OCI-LY7 (cell line): ENCODE measurements around the gene HMG20B. TPM values are rescaled to one million over a fixed set of nuclear protein-coding genes. Genes with fewer than 3 reads are reported as not detected.

ENCODE experiments used
- BruUV-seq: library from RNA; stranded (reverse); fragments of 400-500 nt; replicated peaks from 2 replicates; lab custom pipeline; 2021; lab: Mats Ljungman, UMichigan
- CTCF ChIA-PET: fragments of 300-600 bp; sonication (Branson Sonifier 250); formaldehyde crosslinking; loops from one replicate; lab custom pipeline; 2022; ENCODE audit warnings: antibody characterized with exemption; ENCODE audit not compliant: unreplicated experiment; lab: Charles Lee
- POLR2A ChIA-PET: fragments of 300-600 bp; sonication (Branson Sonifier 250); formaldehyde crosslinking; loops from one replicate; lab custom pipeline; 2022; ENCODE audit warnings: antibody characterized with exemption; lab: Charles Lee
- DNase-seq: peaks from one replicate; pipeline ENCODE4 v3.0.0-alpha.2; 2015; ENCODE audit warnings: low spot score
- H2AFZ ChIP-seq: fragments of 200-600 bp; sonication (generic), shearing (Covaris generic); 2 replicates; pipeline ENCODE4 v1.6.1; 2014; ENCODE audit warnings: mild to moderate bottlenecking, antibody characterized with exemption, low read length, moderate library complexity
- H3K27ac ChIP-seq: fragments of 200-600 bp; sonication (generic); 2 replicates; pipeline ENCODE4 v1.5.1; 2014; ENCODE audit warnings: mixed run types, low read depth, mild to moderate bottlenecking, moderate library complexity, low read length, inconsistent platforms; ENCODE audit not compliant: poor library complexity, severe bottlenecking
- H3K36me3 ChIP-seq: fragments of 200-600 bp; sonication (generic); 2 replicates; pipeline ENCODE4 v1.6.1; 2014; ENCODE audit warnings: mild to moderate bottlenecking, antibody characterized with exemption, low read length, moderate library complexity, mixed read lengths; ENCODE audit not compliant: insufficient read depth
- H3K4me1 ChIP-seq: fragments of 200-600 bp; sonication (generic); 2 replicates; pipeline ENCODE4 v1.5.1; 2014; ENCODE audit warnings: mild to moderate bottlenecking, low read length; ENCODE audit not compliant: insufficient read depth, poor library complexity, severe bottlenecking
- H3K4me2 ChIP-seq: fragments of 200-600 bp; sonication (generic); 2 replicates; pipeline ENCODE4 v1.6.1; 2014; ENCODE audit warnings: mild to moderate bottlenecking, low read length
- H3K4me3 ChIP-seq: fragments of 200-600 bp; sonication (generic); 2 replicates; pipeline ENCODE4 v1.5.1; 2014; ENCODE audit warnings: mild to moderate bottlenecking, low read depth, low read length; ENCODE audit not compliant: poor library complexity, severe bottlenecking
- H3K79me2 ChIP-seq: fragments of 200-600 bp; sonication (generic); 2 replicates; pipeline ENCODE4 v1.6.1; 2016; ENCODE audit warnings: low read depth, mild to moderate bottlenecking, low read length, moderate library complexity, mixed read lengths; ENCODE audit not compliant: insufficient read depth
- H3K9me2 ChIP-seq: fragments of 200-600 bp; sonication (generic); 2 replicates; pipeline ENCODE4 v1.6.1; 2016; ENCODE audit warnings: mild to moderate bottlenecking, low read length, mixed read lengths; ENCODE audit not compliant: insufficient read depth
- H3K9me3 ChIP-seq: fragments of 200-600 bp; sonication (generic); 2 replicates; pipeline ENCODE4 v1.6.1; 2014; ENCODE audit warnings: mild to moderate bottlenecking, mixed run types, low read length, mixed read lengths
- H4K20me1 ChIP-seq: fragments of 200-600 bp; sonication (generic); 2 replicates; pipeline ENCODE4 v1.6.1; 2014; ENCODE audit warnings: mild to moderate bottlenecking, antibody characterized with exemption, low read length, moderate library complexity, mixed read lengths; ENCODE audit not compliant: insufficient read depth
- CTCF ChIP-seq: fragments of 200-600 bp; sonication (generic); conservative IDR thresholded peaks from 2 replicates; pipeline ENCODE4 v1.5.1; 2014; ENCODE audit warnings: mild to moderate bottlenecking, antibody characterized with exemption, low read length, moderate library complexity, mixed read lengths
- EZH2phosphoT487 ChIP-seq: fragments of 200-600 bp; sonication (generic); IDR thresholded peaks from 2 replicates; pipeline ENCODE4 v1.6.1; 2018; ENCODE audit warnings: low read depth, borderline replicate concordance, mild to moderate bottlenecking, mixed run types, antibody characterized with exemption, low read length, moderate library complexity, mixed read lengths
- intact Hi-C: fragments of 100-400 bp; cut with micrococcal nuclease; formaldehyde crosslinking; loops from one replicate; pipeline ENCODE4 v1.10.0; 2022; ENCODE audit not compliant: unreplicated experiment
- total RNA-seq, 2 experiments: library from RNA; depleted of rRNA in 1 of 2; stranded (reverse); fragments of >200 nt in 1 of 2; shearing (Covaris generic) in 1 of 2; gene quantifications; 2 replicates each; pipeline ENCODE4 v1.2.3, GENCODE V29; 2014 to 2022

Gene HMG20B
- total RNA-seq, 2 experiments from 2014 or later: 91.0 to 119 TPM

- no TSS peak for BruUV-seq
- H4K20me1 ChIP-seq: no peaks in the 10 kb centered on the region
- H3K4me2 ChIP-seq: no peak overlapping the region
- peaks cover 13% of the 10 kb centered on the region for H3K4me1 ChIP-seq
- peaks cover 8% of the 10 kb centered on the region; the same call in 1 of the 2 replicates for H3K79me2 ChIP-seq
- DNase-seq: no peak
- ChIA-PET POLR2A (no interaction called here), CTCF (no interaction called here)
- intact Hi-C loops: loop anchor here (5.0 kb wide), 2 partner anchors 69 to 159 kb away; partner anchors contain the start of gene TJP3
- H3K9me2 ChIP-seq: no peaks in the 10 kb centered on the region
- no peak overlapping the region for H2AFZ ChIP-seq
- peaks cover 41% of the 10 kb centered on the region; the same call in 1 of the 2 replicates for H3K36me3 ChIP-seq
- TF ChIP-seq CTCF (no peak), EZH2phosphoT487 (no peak)
- no peaks in the 10 kb centered on the region for H3K9me3 ChIP-seq
- no peak overlapping the region for H3K27ac ChIP-seq
- no peak overlapping the region for H3K4me3 ChIP-seq
Observed at GRCh38 chr19:3548606-3549005, 24.1 kb upstream of the HMG20B start.

GRCh38 chr19:3549816-3550215 lies 22.9 kb upstream of the HMG20B start:
- Histone ChIP-seq H3K79me2 (peaks cover 20% of the 10 kb centered on the region; the same call in 1 of the 2 replicates), H3K9me3 (no peaks in the 10 kb centered on the region), H3K9me2 (no peaks in the 10 kb centered on the region), H3K4me3 (no peak overlapping the region), H3K27ac (no peak overlapping the region), H3K36me3 (peaks cover 31% of the 10 kb centered on the region; the same call in 1 of the 2 replicates), H4K20me1 (no peaks in the 10 kb centered on the region), H3K4me2 (no peak overlapping the region), H2AFZ (no peak overlapping the region), H3K4me1 (peaks cover 25% of the 10 kb centered on the region)
- intact Hi-C loops: loop anchor here (5.0 kb wide), 2 partner anchors 67 to 157 kb away; partner anchors contain the start of gene TJP3
- no peak for DNase-seq
- ChIA-PET POLR2A (no interaction called here), CTCF (no interaction called here)
- BruUV-seq: no TSS peak
- TF ChIP-seq EZH2phosphoT487 (no peak), CTCF (no peak)
